Measurements from ENCODE around the gene FXYD7. TPM values are rescaled to one million over a fixed set of nuclear protein-coding genes. Genes with fewer than 3 reads are reported as not detected.

FXYD7 gene
- total RNA-seq, 1 donor from 2014 or later = 0.48 TPM

GRCh38 chr19:35109395-35110112 is 33.5 kb upstream of the FXYD7 start:
- DNase-seq (ENCODE audit: low spot score) = no peak

GRCh38 chr19:35110974-35111373 is 32.1 kb upstream of the FXYD7 start:
- DNase-seq (ENCODE audit: low spot score) = no peak

GRCh38 chr19:35112995-35113688 is 29.9 kb upstream of the FXYD7 start:
- no peak for DNase-seq (ENCODE audit: low spot score)

GRCh38 chr19:35114353-35115176 is 28.5 kb upstream of the FXYD7 start:
- no peak for DNase-seq (ENCODE audit: low spot score)

GRCh38 chr19:35115177-35115951 is 27.7 kb upstream of the FXYD7 start, which contains the start of gene FXYD3:
FXYD3 (plus strand) TSS chr19:35115823; CDS start chr19:35119377, 3,554 bp downstream.
- DNase-seq (ENCODE audit: low spot score) = no peak

- no peak for DNase-seq (ENCODE audit: low spot score)
These were observed 26.8 kb upstream of the FXYD7 start for GRCh38 chr19:35116072-35116801.

- no peak for DNase-seq (ENCODE audit: low spot score)
These were observed 25.9 kb upstream of the FXYD7 start for GRCh38 chr19:35117116-35117515.

- no peak for DNase-seq (ENCODE audit: low spot score)
These were observed 25.3 kb upstream of the FXYD7 start for GRCh38 chr19:35117799-35118198.

GRCh38 chr19:35118268-35119020 is 24.6 kb upstream of the FXYD7 start:
- no peak for DNase-seq (ENCODE audit: low spot score)

GRCh38 chr19:35119091-35119490 is 24.0 kb upstream of the FXYD7 start:
- DNase-seq (ENCODE audit: low spot score) = no peak

- no peak for DNase-seq (ENCODE audit: low spot score)
These were observed 23.4 kb upstream of the FXYD7 start for GRCh38 chr19:35119578-35120155.

- DNase-seq (ENCODE audit: low spot score) = no peak
These were observed 22.6 kb upstream of the FXYD7 start for GRCh38 chr19:35120492-35120891.

GRCh38 chr19:35120898-35121297 is 22.2 kb upstream of the FXYD7 start:
- no peak for DNase-seq (ENCODE audit: low spot score)

- no peak for DNase-seq (ENCODE audit: low spot score)
These were observed 20.1 kb upstream of the FXYD7 start for GRCh38 chr19:35122687-35123551.

GRCh38 chr19:35123573-35123972 is 19.5 kb upstream of the FXYD7 start:
- DNase-seq (ENCODE audit: low spot score) = no peak

- peak; percentile 97 for DNase-seq (ENCODE audit: low spot score)
These were observed 18.7 kb upstream of the FXYD7 start for GRCh38 chr19:35124098-35125060.

GRCh38 chr19:35125270-35125717 is 17.8 kb upstream of the FXYD7 start:
- DNase-seq (ENCODE audit: low spot score) = no peak

Measured in mesenteric fat pad (tissue), 1 donor.